Measurements from ENCODE around the gene CDA. TPM values are rescaled to one million over a fixed set of nuclear protein-coding genes. Genes with fewer than 3 reads are reported as not detected.
A peak's percentile ranks its signal among the peaks of the same experiment; 100 is the strongest.

CDA gene
- 1.9 and 3.0 TPM in 2 replicates for total RNA-seq

- DNase-seq (ENCODE audit: low read depth) = no peak
- TF ChIP-seq CTCF (IDR thresholded peaks at IDR 0.05; ENCODE audit: insufficient read depth, low read depth, low read length) = no peak
- H3K4me3 ChIP-seq (ENCODE audit: low read depth, low read length) = peak within 1 kb of the TSS; percentile 46
Measured at GRCh38 chr1:20588634-20589225, at the start of gene CDA. CDA (plus strand) TSS chr1:20589097; CDS start chr1:20589130, 33 bp downstream.

- DNase-seq (ENCODE audit: low read depth) = no peak
Measured at GRCh38 chr1:20540281-20540680, 48.6 kb upstream of the CDA start.

GRCh38 chr1:20546637-20547036 lies 42.3 kb upstream of the CDA start:
- DNase-seq (ENCODE audit: low read depth) = no peak
- H3K4me3 ChIP-seq (ENCODE audit: low read depth, low read length) = no peak overlapping the region

More at GRCh38 chr1:20540281-20540680, 48.6 kb upstream of the CDA start:
- H3K4me3 ChIP-seq (ENCODE audit: low read depth, low read length) = no peak overlapping the region
- no peak for TF ChIP-seq CTCF (IDR thresholded peaks at IDR 0.05; ENCODE audit: insufficient read depth, low read depth, low read length)

GRCh38 chr1:20551161-20551560 lies 37.7 kb upstream of the CDA start:
- DNase-seq (ENCODE audit: low read depth) = no peak
- TF ChIP-seq CTCF (IDR thresholded peaks at IDR 0.05; ENCODE audit: insufficient read depth, low read depth, low read length) = no peak

More at GRCh38 chr1:20546637-20547036, 42.3 kb upstream of the CDA start:
- TF ChIP-seq CTCF (IDR thresholded peaks at IDR 0.05; ENCODE audit: insufficient read depth, low read depth, low read length) = no peak

GRCh38 chr1:20551945-20552727 lies 36.8 kb upstream of the CDA start, which contains the start of gene FAM43B:
FAM43B (plus strand) TSS chr1:20552573; CDS start chr1:20552974, 401 bp downstream.
- no peak for TF ChIP-seq CTCF (IDR thresholded peaks at IDR 0.05; ENCODE audit: insufficient read depth, low read depth, low read length)
- peak within 1 kb of the TSS; percentile 47 for H3K4me3 ChIP-seq (ENCODE audit: low read depth, low read length)
- DNase-seq (ENCODE audit: low read depth) = peak; percentile 51

More at GRCh38 chr1:20551161-20551560, 37.7 kb upstream of the CDA start:
- no peak overlapping the region for H3K4me3 ChIP-seq (ENCODE audit: low read depth, low read length)

GRCh38 chr1:20552728-20553445 lies 36.0 kb upstream of the CDA start:
- no peak for TF ChIP-seq CTCF (IDR thresholded peaks at IDR 0.05; ENCODE audit: insufficient read depth, low read depth, low read length)
- peak overlapping the region; percentile 47 for H3K4me3 ChIP-seq (ENCODE audit: low read depth, low read length)
- DNase-seq (ENCODE audit: low read depth) = peak; percentile 26
